H1 (cell line): ENCODE measurements around the gene MBNL1. TPM values are rescaled to one million over a fixed set of nuclear protein-coding genes. Genes with fewer than 3 reads are reported as not detected.
"Not testable (repeated sequence)": the region's sequence is repeated elsewhere in the genome, so short reads cannot be mapped to it uniquely, and the experiment has no call there.

ENCODE experiments used
- CTCF ChIA-PET: fragments of 300-600 bp; sonication (Branson Sonifier 250); formaldehyde crosslinking; loops from one replicate; lab custom pipeline; 2021; ENCODE audit not compliant: partially characterized antibody; lab: Charles Lee
- POLR2A ChIA-PET: fragments of 300-600 bp; sonication (Branson Sonifier 250); formaldehyde crosslinking; loops from one replicate; lab custom pipeline; 2021; ENCODE audit warnings: inconsistent platforms; ENCODE audit not compliant: partially characterized antibody; lab: Charles Lee
- DNase-seq, 2 experiments: peaks; one replicate each; pipeline versions ENCODE4 v3.0.0 to v3.0.0-alpha.2; 2010 to 2022; ENCODE audit warnings: low spot score in 2 of 2, low read depth in 1 of 2, mixed read lengths in 1 of 2
- FAIRE-seq: peaks from 2 replicates; lab custom pipeline; 2011; peaks lifted over from hg19 to GRCh38; lab: Jason Lieb, UNC
- H2AFZ ChIP-seq: 2 replicates; pipeline ENCODE4 v1.8.1; 2012; ENCODE audit warnings: low read length, inconsistent platforms
- H2AK5ac ChIP-seq: 2 replicates; pipeline ENCODE4 v1.6.1; 2013; ENCODE audit warnings: low read depth, low read length
- H2BK120ac ChIP-seq: replicated peaks from 2 replicates; pipeline ENCODE3; 2013; ENCODE audit warnings: low read depth, low read length, inconsistent platforms
- H2BK12ac ChIP-seq: 2 replicates; pipeline ENCODE4 v1.6.1; 2013; ENCODE audit warnings: low read depth, low read length
- H2BK15ac ChIP-seq: 2 replicates; pipeline ENCODE4 v1.6.1; 2013; ENCODE audit warnings: low read length
- H2BK20ac ChIP-seq: 2 replicates; pipeline ENCODE4 v1.6.1; 2013; ENCODE audit warnings: low read length
- H2BK5ac ChIP-seq: 2 replicates; pipeline ENCODE4 v1.6.1; 2013; ENCODE audit warnings: low read depth, low read length
- H3K14ac ChIP-seq: 2 replicates; pipeline ENCODE4 v1.6.1; 2013; ENCODE audit warnings: inconsistent platforms; ENCODE audit not compliant: insufficient read length
- H3K18ac ChIP-seq: 2 replicates; pipeline ENCODE4 v1.6.1; 2013; ENCODE audit warnings: low read length; ENCODE audit errors: extremely low read depth
- H3K23ac ChIP-seq: 2 replicates; pipeline ENCODE4 v1.6.1; 2013; ENCODE audit warnings: inconsistent platforms; ENCODE audit not compliant: insufficient read length
- H3K23me2 ChIP-seq: 2 replicates; pipeline ENCODE4 v1.6.1; 2013; ENCODE audit warnings: low read depth, low read length
- H3K27ac ChIP-seq: 2 replicates; pipeline ENCODE4 v1.6.1; 2011; ENCODE audit warnings: low read depth, low read length, inconsistent platforms
- H3K27me3 ChIP-seq, 4 experiments: replicated peaks in 1 of 4; 1 replicate in 1 of 4; 2 replicates in 3 of 4; pipeline versions ENCODE4 v1.6.1 to v1.8.1; 2011 to 2013; ENCODE audit warnings: low read length in 3 of 4, mild to moderate bottlenecking in 3 of 4, inconsistent platforms in 2 of 4, mixed read lengths in 2 of 4, moderate library complexity in 1 of 4; ENCODE audit not compliant: control insufficient read depth in 3 of 4, insufficient read depth in 3 of 4; ENCODE audit errors: extremely low read depth in 1 of 4
- H3K36me3 ChIP-seq, 4 experiments: 2 replicates each; pipeline versions ENCODE4 v1.6.1 to v1.8.1; 2011 to 2013; ENCODE audit warnings: mild to moderate bottlenecking in 4 of 4, low read length in 3 of 4, moderate library complexity in 2 of 4, control low read depth in 1 of 4, inconsistent platforms in 1 of 4; ENCODE audit not compliant: insufficient read depth in 4 of 4, control insufficient read depth in 2 of 4
- H3K4ac ChIP-seq: replicated peaks from 2 replicates; pipeline ENCODE3; 2013; ENCODE audit warnings: low read length, low read depth, mixed read lengths, inconsistent platforms; ENCODE audit not compliant: insufficient read length
- H3K4me1 ChIP-seq, 4 experiments: replicated peaks in 1 of 4; 1 replicate in 1 of 4; 2 replicates in 3 of 4; pipeline versions ENCODE4 v1.6.1 to v1.8.1; 2011 to 2013; ENCODE audit warnings: low read length in 3 of 4, inconsistent platforms in 2 of 4, mixed read lengths in 1 of 4; ENCODE audit not compliant: insufficient read depth in 4 of 4, control insufficient read depth in 3 of 4
- H3K4me2 ChIP-seq, 2 experiments: 2 replicates each; pipeline versions ENCODE4 v1.6.1 to v1.8.1; 2011 to 2013; ENCODE audit warnings: low read depth in 2 of 2, low read length in 2 of 2, control low read depth in 1 of 2, inconsistent platforms in 1 of 2, mild to moderate bottlenecking in 1 of 2; ENCODE audit not compliant: insufficient read depth in 1 of 2
- H3K4me3 ChIP-seq, 4 experiments: fragments of 200-600, 300-600 bp in 1 of 4; sonication (generic), shearing (Covaris generic), sonication (Bioruptor Twin) in 1 of 4; 2 replicates each; pipeline versions ENCODE4 v1.5.1 to v1.8.1; 2011 to 2016; ENCODE audit warnings: low read length in 4 of 4, low read depth in 3 of 4, control low read depth in 2 of 4, inconsistent platforms in 2 of 4, mild to moderate bottlenecking in 2 of 4, mixed read lengths in 1 of 4, moderate library complexity in 1 of 4; ENCODE audit not compliant: insufficient read depth in 2 of 4; ENCODE audit errors: extremely low read depth in 1 of 4
- H3K56ac ChIP-seq: replicated peaks from 2 replicates; pipeline ENCODE3; 2013; ENCODE audit warnings: low read depth, mild to moderate bottlenecking, mixed read lengths, low read length, inconsistent platforms; ENCODE audit not compliant: insufficient read length
- H3K79me1 ChIP-seq: 2 replicates; pipeline ENCODE4 v1.6.1; 2013; ENCODE audit warnings: low read depth, low read length, control low read depth
- H3K79me2 ChIP-seq, 2 experiments: 2 replicates each; pipeline versions ENCODE4 v1.6.1 to v1.8.1; 2012 to 2013; ENCODE audit warnings: low read length in 2 of 2, mild to moderate bottlenecking in 2 of 2, inconsistent platforms in 1 of 2; ENCODE audit not compliant: insufficient read depth in 2 of 2, control insufficient read depth in 1 of 2
- H3K9ac ChIP-seq, 4 experiments: replicated peaks in 1 of 4; 1 replicate in 1 of 4; 2 replicates in 3 of 4; pipeline versions ENCODE4 v1.6.1 to v1.8.1; 2011 to 2013; ENCODE audit warnings: low read depth in 3 of 4, low read length in 3 of 4, control low read depth in 2 of 4, mild to moderate bottlenecking in 2 of 4, moderate library complexity in 2 of 4, inconsistent platforms in 1 of 4; ENCODE audit errors: extremely low read depth in 1 of 4
- H3K9me3 ChIP-seq, 2 experiments: 2 replicates each; pipeline versions ENCODE4 v1.6.1 to v1.8.1; 2012 to 2013; ENCODE audit warnings: mild to moderate bottlenecking in 2 of 2, moderate library complexity in 2 of 2, control low read depth in 1 of 2, inconsistent platforms in 1 of 2, low read depth in 1 of 2, low read length in 1 of 2, mixed read lengths in 1 of 2; ENCODE audit not compliant: insufficient read depth in 2 of 2
- H4K20me1 ChIP-seq, 2 experiments: replicated peaks in 1 of 2; 2 replicates each; pipeline versions ENCODE3 to v1.8.1; 2011 to 2013; ENCODE audit warnings: inconsistent platforms in 2 of 2, low read length in 2 of 2, mild to moderate bottlenecking in 1 of 2; ENCODE audit not compliant: insufficient read depth in 2 of 2, control insufficient read depth in 1 of 2
- H4K5ac ChIP-seq: 2 replicates; pipeline ENCODE4 v1.6.1; 2013; ENCODE audit warnings: low read length, low read depth, mixed read lengths, inconsistent platforms; ENCODE audit not compliant: insufficient read length
- H4K8ac ChIP-seq: 2 replicates; pipeline ENCODE4 v1.8.0; 2013; ENCODE audit warnings: mild to moderate bottlenecking, moderate library complexity, low read length, inconsistent platforms; ENCODE audit not compliant: insufficient read depth; ENCODE audit errors: extremely low read depth
- H4K91ac ChIP-seq: replicated peaks from 2 replicates; pipeline ENCODE3; 2013; ENCODE audit warnings: low read length, mixed read lengths, inconsistent platforms; ENCODE audit not compliant: insufficient read length
- WGBS, 2 experiments: shearing (Covaris generic) in 1 of 2; methylation state at CpG; one replicate each; pipeline versions ENCODE4 v1.1.6 to v1.1.7; 2013 to 2015; ENCODE audit warnings: low lambda C conversion rate in 2 of 2, mixed read lengths in 2 of 2, inconsistent platforms in 1 of 2, low coverage in 1 of 2, missing lambda C conversion rate in 1 of 2; ENCODE audit not compliant: insufficient replicate concordance in 2 of 2, insufficient coverage in 1 of 2, insufficient read length in 1 of 2; ENCODE audit errors: extremely low coverage in 1 of 2, missing lambda C conversion rate in 1 of 2; 5-methylcytosine and 5-hydroxymethylcytosine counted together
- polyA plus RNA-seq, 7 experiments: library from polyadenylated mRNA; depleted of rRNA in 3 of 7; stranded (reverse) in 5 of 7; unstranded in 2 of 7; fragments of >200 nt in 5 of 7; fragments of 200-250 nt in 2 of 7; gene quantifications; 1 replicate in 5 of 7; 2 replicates in 1 of 7; 4 replicates in 1 of 7; pipeline versions ENCODE4 v1.2.1 to v1.2.3, GENCODE V29; 2011 to 2013; ENCODE audit warnings: missing spikeins in 2 of 7, mixed read lengths in 2 of 7
- total RNA-seq: library from RNA; stranded (reverse); fragmentation: NEBNext Ultra II Directional; extraction: Animal tissue kit (Norgen Biotek cat#: 25700); gene quantifications from 2 replicates; pipeline ENCODE4 v1.2.1, GENCODE V29; 2021

The MBNL1 gene
- total and polyA plus RNA-seq, 2 of the 8 experiments (the other 6 are each of a cell fraction or from before 2014, with no cell fraction given): 5.0 to 16.4 TPM

GRCh38 chr3:152337337-152337736 lies 68.6 kb downstream of the MBNL1 start:
- H2BK12ac ChIP-seq, H3K79me1 ChIP-seq, H3K23me2 ChIP-seq, H4K5ac ChIP-seq, H4K91ac ChIP-seq, H4K8ac ChIP-seq, H3K9me3 ChIP-seq, H4K20me1 ChIP-seq, H3K36me3 ChIP-seq, H3K23ac ChIP-seq, H2BK20ac ChIP-seq, H3K4me1 ChIP-seq, H2BK5ac ChIP-seq, POLR2A ChIA-PET, H3K27me3 ChIP-seq, H3K4ac ChIP-seq, H2AFZ ChIP-seq, H3K9ac ChIP-seq, H2BK120ac ChIP-seq, H3K4me2 ChIP-seq, H2BK15ac ChIP-seq, FAIRE-seq, H3K27ac ChIP-seq, H2AK5ac ChIP-seq, DNase-seq, H3K4me3 ChIP-seq, H3K18ac ChIP-seq, H3K56ac ChIP-seq, H3K79me2 ChIP-seq, H3K14ac ChIP-seq: not testable (repeated sequence)
- 87% methylated on average over 6 of the region's 6 CpGs; no CpG with 5 or more reads in 1 of the 2 experiments for WGBS, 2 experiments
- CTCF ChIA-PET: interaction anchor here (2.0 kb wide), 1 partner anchor 8 kb away, joined by 5 read pairs; no protein-coding TSS in a partner anchor
